Measurements from ENCODE around the gene PCDH12. TPM values are rescaled to one million over a fixed set of nuclear protein-coding genes. Genes with fewer than 3 reads are reported as not detected.

Gene PCDH12
- total and polyA plus RNA-seq, 2 donors (not counting 3 experiments of a cell fraction or from before 2014, with no cell fraction given), result 6.2 to 20.4 TPM

GRCh38 chr5:141966275-141966962 is 8.4 kb upstream of the PCDH12 start:
- Histone ChIP-seq H3K9me1 (replicated peaks; ENCODE audit: control insufficient read depth, extremely low read depth, insufficient read depth, low read length) (no peaks in the 10 kb centered on the region), H3K4me1 (ENCODE audit: control insufficient read depth, extremely low read depth, insufficient read depth, low read length) (peaks cover 18% of the 10 kb centered on the region), H3K4me2 (ENCODE audit: insufficient read depth, low read length) (no peak overlapping the region), H3K9ac (replicated peaks; ENCODE audit: extremely low read depth, insufficient read depth, low read length) (no peak overlapping the region), H3K36me3 (ENCODE audit: control insufficient read depth in 2 of 2, extremely low read depth in 1 of 2, insufficient read depth in 2 of 2, low read length in 2 of 2) (peaks cover 0 to 2% of the 10 kb centered on the region in 2 experiments), H3K27me3 (ENCODE audit: control insufficient read depth in 2 of 2, insufficient read depth in 2 of 2, low read length in 2 of 2) (no peaks in the 10 kb centered on the region), H3K4me3 (replicated peaks in 1 of 3; ENCODE audit: insufficient read depth in 1 of 3, low read depth in 1 of 3, low read length in 3 of 3) (no peak overlapping the region), H3K27ac (ENCODE audit: insufficient read depth, low read depth, low read length) (no peak overlapping the region), H3K9me3 (replicated peaks; ENCODE audit: control insufficient read depth, insufficient read depth, low read length) (no peaks in the 10 kb centered on the region), H3K79me2 (ENCODE audit: control insufficient read depth, insufficient read depth, low read length) (peaks cover 18% of the 10 kb centered on the region), H2AFZ (ENCODE audit: low read depth, low read length) (no peak overlapping the region), H4K20me1 (replicated peaks; ENCODE audit: control insufficient read depth, extremely low read depth, insufficient read depth, low read length) (no peaks in the 10 kb centered on the region)
- ChIA-PET CTCF (no interaction called here), POLR2A (interaction anchor here (0.7 kb wide), 1 partner anchor 76 kb away, joined by 3 read pairs; no protein-coding TSS in a partner anchor)
- no TSS peak for BruUV-seq (replicated peaks)
- no peak for FAIRE-seq
- intact Hi-C loops (cut with micrococcal nuclease) (no loop called here), dilution Hi-C loops (cut with MboI; ENCODE audit: extremely low pct_ligation_motif_present, low sequenced_read_pairs) (no loop called here)
- TF ChIP-seq EZH2 (IDR thresholded peaks at IDR 0.05; ENCODE audit: borderline replicate concordance, low read depth, low read length, severe bottlenecking), result no peak
- TF ChIP-seq POLR2AphosphoS5 (IDR thresholded peaks at IDR 0.05; ENCODE audit: insufficient read depth, low read depth, low read length), result no peak
- TF ChIP-seq GATA2 (IDR thresholded peaks at IDR 0.05; ENCODE audit: insufficient read depth, insufficient read length, low read depth, low read length), result no peak
- TF ChIP-seq FOS (IDR thresholded peaks at IDR 0.05; ENCODE audit: borderline replicate concordance, insufficient read depth, low read length), result no peak
- no peak for TF ChIP-seq MYC (IDR thresholded peaks at IDR 0.05; ENCODE audit: low read depth, low read length)
- no peak for TF ChIP-seq MAX (IDR thresholded peaks at IDR 0.05; ENCODE audit: insufficient read depth, insufficient read length)
- no peak for TF ChIP-seq JUN (IDR thresholded peaks at IDR 0.05; ENCODE audit: borderline replicate concordance, insufficient read depth, insufficient read length, low read depth)
- no peak for TF ChIP-seq POLR2A (IDR thresholded peaks at IDR 0.05; ENCODE audit: low read depth, low read length)
- TF ChIP-seq CTCF (IDR thresholded peaks at IDR 0.05; ENCODE audit: extremely low read depth in 1 of 2, insufficient read depth in 1 of 2, low read depth in 1 of 2, low read length in 2 of 2), result no peak
- DNase-seq (ENCODE audit: low read depth, low spot score), result no peak
